NCI-H2081 treated with DMSO at 0.1 percent for 48 hours (cell line): ENCODE data around the gene HOXA9.

ENCODE experiments used
- DNase-seq: peaks from one replicate; lab custom pipeline; 2025; lab: John Stamatoyannopoulos, UW

HOXA9 gene

DNA sequence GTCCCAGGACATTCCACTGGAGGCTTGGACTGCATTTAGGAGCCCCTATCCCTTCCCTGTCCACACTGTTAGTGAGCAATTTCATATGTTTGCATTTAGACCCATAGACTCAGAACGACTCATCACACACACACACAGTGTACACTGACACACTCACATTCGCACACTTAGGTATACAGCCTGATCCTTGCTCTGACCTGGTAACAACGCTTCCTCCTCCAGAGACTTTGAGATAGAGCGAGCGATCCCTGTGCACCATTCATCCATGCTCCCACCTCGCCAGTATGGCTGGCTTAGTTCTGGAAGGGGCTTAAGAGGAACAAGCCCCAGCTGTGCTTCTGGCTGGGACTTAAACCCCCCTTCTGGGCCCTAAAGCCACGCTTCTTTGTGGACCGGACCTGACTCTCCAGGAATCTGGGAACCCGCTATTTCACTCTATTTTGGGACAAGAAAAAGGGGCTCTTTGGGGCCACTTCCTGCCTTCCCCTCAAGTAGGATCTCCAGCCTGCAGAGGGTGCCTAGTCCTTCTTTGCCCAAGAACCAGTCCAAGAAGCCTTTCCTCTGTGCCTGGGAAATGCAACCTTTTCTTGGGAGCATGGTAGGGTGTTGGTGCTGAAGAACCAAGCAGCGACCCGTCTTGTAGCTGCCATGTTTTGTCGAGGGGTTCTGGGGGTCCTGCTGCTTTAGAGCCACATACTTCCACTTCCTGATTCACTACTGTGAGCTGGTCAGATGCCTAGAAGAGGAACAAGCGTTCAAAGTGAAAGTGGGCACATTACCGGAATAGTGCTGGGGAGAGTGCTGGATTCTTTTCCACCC is 35.6 kb upstream of the HOXA9 start:
- no peak for DNase-seq

DNA sequence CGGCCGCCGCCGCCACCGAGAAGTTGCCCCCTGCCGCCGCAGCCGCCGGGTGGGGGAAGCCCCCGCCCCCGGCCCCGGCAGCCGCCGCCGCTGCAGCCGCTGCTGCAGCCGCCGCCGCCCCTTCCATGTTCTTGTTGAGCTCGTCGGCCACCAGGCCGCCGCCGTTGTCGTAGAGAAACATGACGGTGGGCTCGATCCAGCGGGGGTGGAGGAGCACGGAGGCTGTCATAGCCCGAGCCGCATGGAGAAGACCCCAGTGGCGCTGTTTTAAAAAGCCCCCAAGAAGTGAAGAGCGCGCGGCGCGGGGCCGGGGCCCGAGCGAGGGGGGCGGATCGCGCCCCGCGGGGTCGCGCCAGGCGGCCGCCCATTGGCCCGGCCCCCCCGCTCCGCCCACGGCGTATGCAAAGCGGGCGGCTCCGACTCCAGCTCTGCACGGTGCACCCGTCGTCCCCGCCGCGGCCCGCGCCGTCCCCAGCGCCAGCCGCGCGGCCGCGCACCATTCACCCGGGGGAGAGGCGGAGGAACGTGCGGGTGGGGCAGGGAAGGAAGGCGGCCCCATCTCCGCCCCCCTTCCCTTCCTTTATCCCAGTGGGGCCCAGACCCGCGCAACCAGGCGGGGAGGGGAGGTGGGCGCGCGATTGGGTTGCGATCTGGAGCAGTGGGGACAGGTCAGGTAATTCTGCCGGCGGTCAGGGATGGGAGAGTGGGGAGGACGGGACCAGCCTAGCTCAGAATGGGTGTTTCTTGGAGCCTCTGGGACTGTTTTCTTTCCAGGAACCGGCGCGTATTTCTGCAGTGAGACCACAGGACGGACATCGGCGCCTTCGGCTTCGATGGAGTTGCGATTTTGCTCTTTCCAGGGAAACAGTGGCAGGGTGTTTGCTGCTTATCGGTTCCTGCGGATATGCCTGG is 34.8 kb upstream of the HOXA9 start, which contains the start of gene HOXA13:
Gene HOXA13 (minus strand): TSS at position 243 of the 912 bp plus-strand sequence. CDS start 14 bp downstream, at position 229.
- no peak for DNase-seq

DNA sequence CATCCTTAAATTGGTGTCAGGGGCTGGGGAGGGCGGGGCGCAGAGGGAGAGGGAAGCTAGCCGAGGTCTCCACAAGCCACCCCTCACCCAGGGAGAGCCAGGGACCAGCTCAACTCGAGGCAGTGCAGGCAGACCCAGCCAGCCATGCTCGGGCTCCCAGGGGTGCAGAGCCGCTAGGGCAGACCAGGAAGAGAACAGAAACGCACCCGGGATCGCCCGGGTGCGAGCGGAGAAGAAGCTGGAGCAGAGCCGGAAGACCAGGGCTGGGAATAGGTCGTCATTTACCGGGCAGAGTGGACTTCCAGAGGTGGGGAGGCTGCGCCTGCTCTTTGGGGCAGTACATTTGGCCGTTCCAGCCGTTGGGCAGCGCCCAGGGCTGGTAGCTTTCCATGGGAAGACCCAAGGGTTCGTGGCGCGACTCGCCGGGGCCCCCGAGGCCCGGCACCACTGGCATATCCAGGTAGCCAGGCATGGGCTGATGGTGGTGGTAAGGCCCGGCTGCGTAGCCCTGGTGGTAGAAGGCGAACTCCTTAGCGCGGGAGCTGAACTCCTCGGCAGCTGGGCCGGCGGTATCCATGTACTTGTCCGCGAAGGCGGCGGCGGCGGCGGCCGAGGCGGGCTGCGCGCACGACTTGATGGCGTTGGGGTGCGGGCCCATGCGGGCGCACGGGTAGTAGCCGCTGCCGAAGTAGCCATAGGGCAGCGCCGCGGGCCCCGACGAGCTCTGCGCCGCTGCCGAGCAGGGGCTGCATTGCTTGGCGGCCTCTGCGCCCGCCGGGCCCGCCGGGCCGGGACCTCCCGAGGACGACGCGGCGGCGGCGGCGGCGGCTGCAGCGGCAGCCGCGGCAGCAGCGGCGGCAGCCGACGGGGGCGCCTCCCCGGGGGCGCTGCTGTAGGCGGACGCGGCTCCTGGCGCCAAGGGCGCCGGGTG is 33.8 kb upstream of the HOXA9 start:
- DNase-seq, result no peak

DNA sequence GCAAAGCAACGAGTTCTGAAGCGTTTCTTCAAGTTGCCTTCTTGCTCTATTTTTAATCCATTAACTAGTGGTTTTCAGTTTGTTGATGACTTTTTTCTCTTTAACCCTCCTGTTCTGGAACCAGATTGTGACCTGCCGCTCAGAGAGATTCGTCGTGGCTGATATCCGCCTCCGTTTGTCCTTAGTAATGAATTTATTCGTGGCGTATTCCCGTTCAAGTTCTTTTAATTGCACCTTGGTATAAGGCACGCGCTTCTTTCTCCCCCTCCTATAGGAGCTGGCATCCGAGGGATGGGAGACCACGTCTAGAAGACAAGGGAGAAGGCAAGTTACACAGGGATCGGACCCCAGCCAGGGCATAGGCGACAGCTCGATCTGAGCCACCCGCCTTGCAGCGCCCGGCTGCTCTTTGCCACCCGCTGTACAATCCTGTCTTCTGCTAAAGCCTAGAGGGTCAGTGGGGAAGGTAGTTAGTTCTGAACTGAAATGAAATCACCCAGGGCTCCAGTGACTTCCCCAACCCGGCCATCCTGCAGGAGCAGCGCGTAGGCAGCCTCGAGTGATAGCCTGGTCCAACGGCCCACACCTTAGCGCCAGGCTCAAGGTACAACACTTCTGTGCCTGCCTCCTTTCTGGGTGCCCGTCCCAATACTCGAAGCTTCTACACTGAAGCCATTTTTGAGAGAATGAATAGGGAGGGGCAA is 33.0 kb upstream of the HOXA9 start:
- DNase-seq, result no peak

DNA sequence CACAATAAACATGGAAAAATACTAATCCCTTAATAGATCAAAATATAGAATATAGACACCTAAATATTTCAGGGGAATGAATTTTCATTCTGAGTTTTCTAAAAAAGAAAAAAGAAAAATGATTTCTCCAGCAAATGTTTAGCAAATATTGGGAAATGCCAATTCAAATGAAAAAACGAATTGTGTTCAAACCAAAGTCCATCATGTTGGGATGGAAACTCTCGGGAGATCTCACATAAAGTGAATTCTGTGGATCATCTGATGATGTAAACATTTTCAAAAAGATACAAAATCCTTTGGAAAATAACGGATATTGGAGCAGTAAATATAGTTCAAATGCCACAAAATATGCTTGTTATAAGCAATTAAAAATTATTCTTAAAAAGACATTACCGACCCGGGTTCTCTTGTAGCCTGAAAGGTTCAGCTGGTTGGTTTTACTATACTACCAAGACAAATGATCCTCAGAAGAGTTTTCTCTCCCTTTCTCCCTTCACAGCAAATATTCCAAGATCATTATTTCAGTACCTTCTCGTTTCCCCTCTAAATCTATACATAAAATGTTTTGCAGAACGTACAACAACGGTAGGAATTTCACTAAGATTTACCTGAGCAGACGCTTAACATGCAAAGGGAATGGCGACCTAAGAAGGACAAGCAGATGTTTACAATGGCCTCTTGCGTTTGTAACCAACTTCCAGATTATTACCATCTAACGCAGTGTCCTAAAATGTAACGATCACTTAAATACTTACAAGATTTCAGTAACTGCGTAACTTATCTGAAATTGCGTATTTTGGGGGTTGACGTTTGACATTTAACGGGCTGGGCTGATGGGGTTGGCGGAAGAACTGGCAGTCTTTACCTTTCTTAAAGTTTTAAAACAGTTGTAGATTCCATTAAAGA is 32.1 kb upstream of the HOXA9 start:
- DNase-seq, result no peak

DNA sequence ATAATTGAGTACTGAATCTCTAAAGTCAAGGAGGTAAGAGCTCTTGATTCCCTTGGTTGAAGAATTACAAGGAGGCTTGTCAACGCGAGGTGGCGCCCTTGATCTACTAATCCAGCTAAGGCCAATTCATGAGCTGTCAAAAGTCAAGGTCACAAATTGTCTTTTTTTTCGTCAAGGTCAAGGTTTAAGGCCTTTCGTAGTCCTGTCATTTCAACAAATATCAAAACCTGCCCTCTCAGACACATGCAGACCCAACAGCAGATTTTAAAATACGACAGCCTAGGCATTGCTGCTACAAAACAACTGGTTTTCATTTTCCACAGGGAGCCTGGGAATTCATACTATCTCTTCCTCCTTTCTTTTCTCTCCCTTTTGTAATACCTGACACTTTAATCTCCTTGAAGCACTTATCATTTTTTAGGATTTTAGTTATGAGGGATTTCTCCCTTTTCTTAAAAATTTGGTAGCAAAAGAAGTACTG is 31.0 kb upstream of the HOXA9 start:
- DNase-seq, result peak; percentile 27

DNA sequence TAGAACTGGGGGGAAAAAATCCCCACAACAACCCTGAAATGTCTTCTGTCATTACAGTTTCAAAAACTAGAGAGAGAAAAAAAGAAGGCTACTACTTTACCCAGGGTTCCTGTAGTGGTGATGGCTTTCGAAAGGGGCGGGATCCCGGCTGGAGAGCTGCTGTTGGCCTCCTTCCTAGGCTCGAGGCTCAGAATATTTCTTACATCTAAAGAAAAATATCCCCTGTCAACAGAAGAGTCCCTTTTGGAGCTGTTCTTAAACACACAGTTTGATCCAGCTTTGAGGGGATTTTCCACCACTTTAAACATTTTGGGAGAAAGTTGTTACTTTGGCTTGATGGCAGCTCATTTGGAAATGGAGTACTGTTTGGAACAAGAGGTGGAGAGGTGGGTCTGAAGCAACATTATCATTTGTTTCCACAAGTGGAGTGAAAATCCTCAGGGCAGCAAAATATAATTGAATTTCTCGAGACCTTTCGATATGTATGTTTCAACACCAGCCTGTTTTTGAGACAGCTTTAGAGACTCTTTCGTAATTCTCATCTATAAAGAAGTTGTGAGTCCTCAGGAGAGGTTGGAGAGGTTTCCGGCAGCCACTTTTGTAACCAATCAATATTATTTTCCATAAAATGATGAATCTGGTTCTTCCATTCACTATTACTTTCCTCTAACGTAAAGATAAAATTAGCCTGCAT is 29.5 kb upstream of the HOXA9 start:
- no peak for DNase-seq

DNA sequence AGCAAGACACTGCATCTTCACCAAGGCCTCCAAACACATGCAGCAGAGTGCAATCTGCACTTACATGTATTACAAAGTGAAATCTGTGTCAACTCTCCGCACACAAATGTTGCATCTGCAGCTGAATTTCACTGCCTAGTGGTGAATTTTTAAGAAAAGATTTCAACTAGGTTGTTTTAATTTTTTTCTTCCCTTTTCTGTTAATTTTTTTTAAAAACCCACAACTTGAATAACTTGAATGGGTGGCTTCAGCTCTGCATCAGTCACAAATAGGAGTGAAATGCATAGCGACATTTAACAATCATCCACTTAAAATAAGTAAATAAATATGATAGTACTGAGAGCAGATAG is 28.6 kb upstream of the HOXA9 start:
- no peak for DNase-seq

DNA sequence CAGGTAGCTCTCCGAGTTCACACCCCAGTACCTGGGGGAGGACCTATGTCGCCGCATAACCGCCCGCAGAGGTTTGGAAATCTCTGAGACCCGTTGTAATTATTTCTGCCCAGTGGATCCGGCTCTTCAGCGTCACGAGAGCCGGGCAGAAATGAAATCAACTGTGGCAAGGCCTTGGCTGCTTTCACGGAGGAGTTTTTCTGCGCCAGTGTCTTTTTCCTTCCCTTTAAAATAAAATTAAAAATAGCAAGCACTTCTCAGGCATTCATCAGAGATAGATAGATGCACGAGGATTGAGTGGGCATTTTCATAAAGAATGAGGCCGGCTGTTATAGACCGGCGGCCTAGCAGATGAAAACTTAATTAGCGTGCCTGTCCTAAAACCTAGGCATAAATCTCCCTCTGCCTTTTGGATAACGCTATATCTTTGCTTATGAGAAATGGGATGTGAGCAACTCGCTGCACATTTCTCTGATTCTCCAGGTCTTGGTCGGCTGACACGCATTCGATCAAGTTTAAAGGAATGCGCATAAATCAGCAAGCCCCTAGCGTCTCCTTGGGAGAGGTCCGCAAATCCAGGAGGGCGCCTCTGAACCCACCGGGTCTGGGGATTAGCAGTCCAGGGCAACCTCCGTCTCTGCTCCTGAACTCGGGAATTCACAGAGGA is 28.1 kb upstream of the HOXA9 start:
- DNase-seq, result no peak

DNA sequence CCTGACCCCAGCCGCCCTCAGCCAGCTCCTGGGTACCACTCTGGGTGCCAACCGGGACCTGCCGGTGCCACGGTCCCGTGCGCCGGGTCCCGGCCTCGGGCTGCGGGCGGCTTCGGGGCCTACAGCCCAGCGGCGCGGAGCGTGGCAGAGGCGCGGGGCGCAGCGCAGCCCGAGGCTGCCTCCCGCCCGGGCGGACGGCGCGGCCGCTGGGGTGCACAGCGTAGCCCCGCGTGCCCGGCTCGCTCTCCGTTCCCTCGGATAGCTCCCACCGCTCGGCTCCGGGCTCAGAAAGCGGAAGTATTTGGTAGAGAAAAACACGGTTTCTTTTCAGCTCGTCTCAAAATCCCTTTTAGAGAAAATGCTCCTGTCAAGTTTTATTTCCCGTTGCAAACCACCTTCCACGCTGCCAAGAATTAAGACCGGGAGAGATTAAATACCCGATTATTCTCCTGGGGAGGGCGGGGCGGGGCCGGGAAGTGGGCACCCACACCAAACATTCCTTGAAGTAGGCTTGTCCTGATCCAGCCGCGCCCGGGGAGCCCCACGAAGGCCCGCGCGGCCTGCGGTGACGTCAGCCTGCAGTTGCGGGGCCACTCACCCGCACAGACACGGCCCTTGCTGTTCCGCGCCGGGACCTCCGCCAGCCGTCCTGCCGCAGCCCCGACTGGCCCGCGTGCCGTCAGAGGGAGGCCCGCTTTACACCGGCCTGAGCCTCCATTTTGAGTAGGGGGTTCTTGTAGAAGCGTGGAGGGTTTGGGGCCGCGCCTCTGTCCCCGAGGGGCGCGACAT is 27.4 kb upstream of the HOXA9 start:
- no peak for DNase-seq

DNA sequence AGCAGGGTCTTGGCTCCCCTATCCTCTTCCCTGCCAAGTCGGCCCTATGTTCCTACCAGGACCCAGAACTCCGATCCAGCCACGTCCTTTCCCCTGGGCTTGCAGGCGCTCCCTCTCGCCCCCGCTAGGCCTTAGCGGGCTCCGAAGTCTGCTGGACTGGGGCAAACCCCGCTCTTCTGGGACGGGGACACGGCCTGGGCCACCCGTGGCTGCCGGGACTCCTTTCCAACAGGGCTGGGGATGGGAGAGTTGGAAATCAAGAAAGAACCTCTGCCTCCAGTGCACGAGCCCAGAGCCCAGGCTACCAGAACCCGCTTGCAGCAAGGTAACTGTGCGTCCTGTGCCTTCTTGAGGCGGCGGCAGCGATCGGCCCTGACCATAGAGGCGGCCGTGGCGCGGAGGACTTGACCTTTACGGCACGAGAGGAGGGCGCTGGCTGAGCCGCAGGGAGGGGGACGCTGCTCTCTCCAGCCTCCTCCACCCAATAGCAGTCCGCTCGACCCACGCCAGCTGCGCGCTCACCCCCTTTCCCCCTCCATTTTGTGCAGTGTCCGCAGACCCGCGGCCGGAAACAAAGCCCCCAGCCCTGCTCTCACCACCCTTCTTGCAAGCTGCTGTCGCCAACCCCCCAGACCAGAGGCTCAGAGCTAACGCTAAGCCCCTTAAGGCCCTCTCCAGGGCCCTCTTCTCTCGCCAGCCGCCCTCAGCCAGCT is 26.7 kb upstream of the HOXA9 start:
- no peak for DNase-seq

DNA sequence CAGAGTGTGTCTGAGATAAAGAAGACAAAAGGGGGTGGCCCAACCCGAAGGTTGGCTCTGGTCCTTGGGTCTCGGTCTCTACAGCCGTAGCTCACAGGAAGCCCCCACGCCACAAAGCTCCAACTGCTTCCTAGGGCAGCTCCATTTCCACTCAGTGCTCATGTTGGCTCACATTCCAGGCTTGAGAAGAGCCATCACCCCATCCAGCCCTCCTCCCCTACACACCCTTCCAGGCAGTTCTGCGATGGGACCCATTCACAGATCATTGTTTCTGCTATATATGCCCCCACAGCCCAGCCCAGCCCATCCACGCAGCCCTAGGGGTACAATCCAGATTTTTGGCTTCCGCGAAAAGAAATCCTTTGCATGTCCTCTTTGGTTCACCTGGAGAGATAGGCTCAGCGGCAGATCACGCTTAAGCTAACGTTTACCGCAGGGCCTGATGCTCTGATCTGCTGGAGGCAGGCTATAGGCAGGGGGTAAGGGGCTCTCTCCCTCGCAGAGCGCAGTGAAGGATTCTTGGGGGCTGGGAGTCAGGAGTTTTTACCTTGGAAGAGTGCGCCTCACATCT is 25.9 kb upstream of the HOXA9 start:
- DNase-seq, result no peak

DNA sequence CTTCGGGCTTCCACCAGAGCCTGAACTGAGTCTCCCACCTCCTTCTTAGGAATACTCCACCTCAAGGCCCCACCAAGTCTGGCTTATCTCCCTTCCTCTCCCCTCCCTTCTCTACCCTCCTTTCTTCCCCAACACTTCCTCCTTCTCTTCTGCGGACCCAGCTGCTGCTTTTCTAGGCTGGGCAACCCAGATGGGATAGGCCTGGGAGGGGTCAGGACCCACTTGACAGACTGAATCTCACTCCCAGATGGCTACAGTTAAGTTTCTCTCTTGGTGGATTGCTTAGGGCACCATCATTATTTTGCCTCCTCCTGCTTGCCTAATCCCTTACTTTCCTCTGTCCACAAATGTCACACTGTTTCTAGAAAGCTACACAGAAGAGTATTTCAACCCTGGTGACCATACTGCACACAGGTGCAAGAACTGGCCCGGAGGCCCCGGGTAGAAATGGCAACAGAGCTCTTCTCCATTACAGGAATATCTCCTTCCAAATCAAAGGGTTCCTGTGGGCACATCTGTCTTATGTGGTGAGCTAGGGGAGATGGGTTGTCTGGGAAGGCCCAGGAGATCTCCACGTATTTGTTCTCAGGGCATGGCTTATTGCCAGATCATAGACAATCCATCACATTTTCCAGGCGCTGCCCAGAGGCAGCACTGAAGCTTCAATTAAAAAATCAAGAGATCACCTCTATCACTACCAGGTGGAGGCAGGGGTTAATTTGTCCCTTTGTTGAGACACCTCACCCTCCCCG is 24.8 kb upstream of the HOXA9 start:
- DNase-seq, result no peak

DNA sequence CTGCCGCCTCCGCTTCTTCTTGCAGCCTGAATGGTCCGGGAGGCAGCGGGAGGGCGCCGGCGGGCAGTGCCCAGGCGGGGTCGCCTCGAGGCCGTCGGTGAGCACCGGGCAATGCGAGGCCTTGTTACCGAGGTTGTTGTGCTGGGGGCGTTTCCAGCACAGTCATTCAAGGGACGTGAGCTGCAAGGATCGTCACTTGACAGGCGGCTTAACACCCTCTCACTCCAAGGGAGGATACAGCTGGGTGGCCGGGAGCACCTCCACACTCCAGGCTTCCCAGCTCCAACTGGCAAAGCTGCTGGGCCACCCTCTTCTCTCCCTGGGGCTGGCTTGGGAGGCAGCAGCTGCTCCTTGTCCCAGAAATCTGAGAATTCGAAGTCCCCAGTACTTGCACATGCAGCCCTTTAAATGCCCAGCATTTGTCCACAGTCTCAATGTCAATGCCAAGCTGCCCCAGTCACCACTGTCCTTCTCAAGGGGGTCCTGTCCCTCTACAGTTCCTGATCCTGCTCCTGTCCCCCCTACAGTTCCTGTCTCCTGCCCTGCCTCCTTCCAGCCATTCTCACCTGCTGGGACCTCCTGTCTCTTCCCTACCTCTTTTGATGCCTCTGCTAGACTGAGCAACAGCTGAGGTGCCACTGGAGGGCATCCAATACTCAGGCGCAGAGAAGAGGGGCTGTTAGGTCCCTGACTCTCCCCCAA is 24.1 kb upstream of the HOXA9 start:
- DNase-seq, result no peak

DNA sequence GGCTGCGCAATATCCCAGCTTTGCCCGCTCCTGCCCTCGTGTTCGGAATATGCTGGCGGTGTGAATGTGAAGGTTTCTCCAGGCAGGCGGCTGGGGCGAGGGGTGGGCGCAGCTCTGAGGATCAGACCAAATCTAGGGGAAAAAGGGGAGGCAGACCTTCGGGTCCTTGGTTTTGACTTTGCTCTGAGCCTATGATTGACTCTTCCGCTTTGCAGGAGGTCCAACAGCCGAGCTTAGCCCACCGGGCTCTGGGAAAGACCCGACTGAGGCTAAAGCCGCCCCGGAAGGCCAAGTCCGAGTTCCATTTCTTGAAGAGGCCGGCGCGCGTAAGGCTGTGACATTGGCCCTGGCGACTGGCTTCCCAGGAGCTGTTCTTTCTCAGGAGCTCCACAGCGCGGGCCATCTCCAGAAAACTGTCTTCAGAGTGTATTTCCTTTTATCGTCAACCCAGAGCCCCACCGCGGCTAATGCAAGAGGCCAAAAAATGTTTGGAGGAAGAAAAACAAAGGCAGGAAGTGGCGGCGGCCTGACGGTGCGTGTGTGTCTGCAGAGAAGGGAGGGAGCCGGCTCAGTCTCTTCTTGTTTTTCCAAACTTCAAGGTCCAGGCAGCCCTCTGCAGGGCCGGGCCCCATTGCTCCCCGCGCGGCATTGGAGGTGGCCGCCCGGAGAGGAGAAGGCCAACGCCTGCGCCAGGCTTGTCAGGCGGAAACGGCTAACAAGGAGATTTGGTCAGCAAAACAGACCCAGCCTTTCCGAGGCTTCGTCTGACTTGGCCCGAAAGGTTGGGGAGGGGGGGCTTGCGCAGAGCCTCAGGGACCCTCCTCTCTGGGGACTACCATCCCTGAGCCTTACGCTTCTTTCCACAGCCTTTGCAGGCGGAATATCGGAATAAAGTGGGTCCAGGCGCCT is 23.3 kb upstream of the HOXA9 start:
- no peak for DNase-seq
